GM12872 (cell line): ENCODE measurements around the gene CMC2.

Source experiments
- TF ChIP-seq, protein P1 (sequence below): IDR thresholded peaks from 3 replicates; pipeline ENCODE4 v1.5.1; 2011; ENCODE audit warnings: low read depth, mild to moderate bottlenecking, low read length, moderate library complexity; ENCODE audit not compliant: insufficient read depth

The CMC2 gene

DNA sequence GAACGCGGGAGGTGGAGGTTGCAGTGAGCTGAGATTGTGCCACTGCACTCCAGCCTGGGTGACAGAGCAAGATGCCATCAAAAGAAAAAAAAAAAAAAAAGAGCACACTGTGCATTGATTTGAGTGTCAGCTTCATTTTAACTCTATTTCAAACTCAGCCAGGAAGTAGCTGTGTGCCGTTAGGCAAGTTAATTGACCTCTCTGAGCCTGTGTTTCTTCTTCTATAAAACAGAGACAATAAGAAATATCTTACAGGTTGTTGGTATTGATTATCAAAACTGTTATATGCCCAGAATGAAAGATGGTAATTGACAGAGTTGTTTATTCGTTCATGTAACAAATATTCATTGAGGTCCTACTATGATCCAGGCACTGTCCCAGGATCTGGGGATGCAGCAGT is 83.3 kb downstream of the CMC2 start:
- TF ChIP-seq, protein P1, sequence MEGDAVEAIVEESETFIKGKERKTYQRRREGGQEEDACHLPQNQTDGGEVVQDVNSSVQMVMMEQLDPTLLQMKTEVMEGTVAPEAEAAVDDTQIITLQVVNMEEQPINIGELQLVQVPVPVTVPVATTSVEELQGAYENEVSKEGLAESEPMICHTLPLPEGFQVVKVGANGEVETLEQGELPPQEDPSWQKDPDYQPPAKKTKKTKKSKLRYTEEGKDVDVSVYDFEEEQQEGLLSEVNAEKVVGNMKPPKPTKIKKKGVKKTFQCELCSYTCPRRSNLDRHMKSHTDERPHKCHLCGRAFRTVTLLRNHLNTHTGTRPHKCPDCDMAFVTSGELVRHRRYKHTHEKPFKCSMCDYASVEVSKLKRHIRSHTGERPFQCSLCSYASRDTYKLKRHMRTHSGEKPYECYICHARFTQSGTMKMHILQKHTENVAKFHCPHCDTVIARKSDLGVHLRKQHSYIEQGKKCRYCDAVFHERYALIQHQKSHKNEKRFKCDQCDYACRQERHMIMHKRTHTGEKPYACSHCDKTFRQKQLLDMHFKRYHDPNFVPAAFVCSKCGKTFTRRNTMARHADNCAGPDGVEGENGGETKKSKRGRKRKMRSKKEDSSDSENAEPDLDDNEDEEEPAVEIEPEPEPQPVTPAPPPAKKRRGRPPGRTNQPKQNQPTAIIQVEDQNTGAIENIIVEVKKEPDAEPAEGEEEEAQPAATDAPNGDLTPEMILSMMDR: no peak
